Measurements from ENCODE around the gene NR3C1. TPM values are rescaled to one million over a fixed set of nuclear protein-coding genes. Genes with fewer than 3 reads are reported as not detected.

NR3C1 gene
- total RNA-seq, 1 donor from 2014 or later = 46.7 TPM

DNA sequence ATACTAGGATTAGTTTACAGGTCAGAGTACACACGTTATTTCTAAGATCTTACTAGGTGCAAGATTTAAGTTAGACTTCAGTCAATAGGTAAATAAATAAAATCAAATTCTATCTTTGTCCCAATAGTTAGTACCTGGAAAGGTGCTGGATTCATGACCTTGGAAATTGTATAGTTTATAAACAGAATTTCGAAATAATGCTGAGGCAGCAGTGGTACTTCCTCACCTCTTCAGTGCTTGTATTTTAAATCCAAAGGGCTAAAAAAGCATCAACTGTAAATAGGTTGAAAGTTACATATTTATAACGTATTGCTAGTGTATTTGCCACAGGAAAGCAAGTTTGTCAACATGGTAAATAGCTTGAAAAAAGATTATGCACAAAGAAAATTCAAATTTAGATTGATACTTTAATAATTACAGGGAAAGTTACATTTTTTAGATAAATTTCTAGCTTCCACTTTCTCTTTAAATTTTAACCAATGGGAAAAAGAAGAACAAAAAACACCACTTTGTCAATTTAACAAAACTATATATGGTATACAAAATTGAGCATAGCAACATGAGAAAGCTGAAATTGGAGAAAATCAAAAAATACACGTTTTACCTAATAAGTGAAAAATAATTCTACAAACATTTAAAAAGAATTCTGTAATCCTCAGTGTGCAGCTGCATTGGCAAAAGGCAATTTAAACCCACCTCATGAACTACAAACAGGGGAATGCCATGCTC is 46.5 kb downstream of the NR3C1 start:
- no peaks in the 10 kb centered on the region for H3K36me3 ChIP-seq
- intact Hi-C loops (cut with DNase I) = no loop called here
- peaks cover 53% of the 10 kb centered on the region for H3K4me1 ChIP-seq
- no peak overlapping the region for H3K4me3 ChIP-seq
- no peak overlapping the region for H3K27ac ChIP-seq
- no peak for DNase-seq (ENCODE audit: extremely low spot score in 2 of 2)
- H3K27me3 ChIP-seq = no peaks in the 10 kb centered on the region
- TF ChIP-seq POLR2A (IDR thresholded peaks at IDR 0.05) (no peak), POLR2AphosphoS5 (IDR thresholded peaks at IDR 0.05; ENCODE audit: insufficient read depth in 1 of 2, low read depth in 1 of 2) (no peak)
- TF ChIP-seq, protein P1, sequence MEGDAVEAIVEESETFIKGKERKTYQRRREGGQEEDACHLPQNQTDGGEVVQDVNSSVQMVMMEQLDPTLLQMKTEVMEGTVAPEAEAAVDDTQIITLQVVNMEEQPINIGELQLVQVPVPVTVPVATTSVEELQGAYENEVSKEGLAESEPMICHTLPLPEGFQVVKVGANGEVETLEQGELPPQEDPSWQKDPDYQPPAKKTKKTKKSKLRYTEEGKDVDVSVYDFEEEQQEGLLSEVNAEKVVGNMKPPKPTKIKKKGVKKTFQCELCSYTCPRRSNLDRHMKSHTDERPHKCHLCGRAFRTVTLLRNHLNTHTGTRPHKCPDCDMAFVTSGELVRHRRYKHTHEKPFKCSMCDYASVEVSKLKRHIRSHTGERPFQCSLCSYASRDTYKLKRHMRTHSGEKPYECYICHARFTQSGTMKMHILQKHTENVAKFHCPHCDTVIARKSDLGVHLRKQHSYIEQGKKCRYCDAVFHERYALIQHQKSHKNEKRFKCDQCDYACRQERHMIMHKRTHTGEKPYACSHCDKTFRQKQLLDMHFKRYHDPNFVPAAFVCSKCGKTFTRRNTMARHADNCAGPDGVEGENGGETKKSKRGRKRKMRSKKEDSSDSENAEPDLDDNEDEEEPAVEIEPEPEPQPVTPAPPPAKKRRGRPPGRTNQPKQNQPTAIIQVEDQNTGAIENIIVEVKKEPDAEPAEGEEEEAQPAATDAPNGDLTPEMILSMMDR (IDR thresholded peaks at IDR 0.05) = no peak
- no peaks in the 10 kb centered on the region for H3K9me3 ChIP-seq

DNA sequence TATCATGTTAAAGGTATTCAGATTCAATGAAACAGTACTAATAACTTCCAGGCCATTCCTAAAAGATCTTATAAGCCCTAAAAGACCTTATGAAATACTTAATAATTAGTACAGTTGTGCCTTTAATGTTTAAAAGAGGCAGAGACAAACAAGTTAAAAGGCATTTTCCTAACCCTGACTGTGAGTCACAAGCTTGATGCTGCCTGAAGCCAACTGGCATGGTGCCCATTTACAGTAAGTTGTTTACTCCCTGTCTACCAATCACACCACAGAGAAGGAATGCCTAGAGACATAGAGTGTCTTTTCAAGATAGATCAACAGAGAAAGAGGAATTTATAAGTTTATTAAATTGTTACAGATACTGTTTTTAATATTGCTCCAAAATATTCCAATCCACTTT is 47.8 kb downstream of the NR3C1 start:
- no peaks in the 10 kb centered on the region for H3K27me3 ChIP-seq
- H3K4me3 ChIP-seq = no peak overlapping the region
- DNase-seq (ENCODE audit: extremely low spot score in 2 of 2) = no peak
- TF ChIP-seq POLR2AphosphoS5 (IDR thresholded peaks at IDR 0.05; ENCODE audit: insufficient read depth in 1 of 2, low read depth in 1 of 2) (peak in 1 of 2 donors; percentile 90), POLR2A (IDR thresholded peaks at IDR 0.05) (no peak)
- TF ChIP-seq, protein P1 (IDR thresholded peaks at IDR 0.05) = no peak
- H3K4me1 ChIP-seq = peaks cover 50% of the 10 kb centered on the region
- no peak overlapping the region for H3K27ac ChIP-seq
- intact Hi-C loops (cut with DNase I) = no loop called here
- H3K9me3 ChIP-seq = no peaks in the 10 kb centered on the region
- no peaks in the 10 kb centered on the region for H3K36me3 ChIP-seq

DNA sequence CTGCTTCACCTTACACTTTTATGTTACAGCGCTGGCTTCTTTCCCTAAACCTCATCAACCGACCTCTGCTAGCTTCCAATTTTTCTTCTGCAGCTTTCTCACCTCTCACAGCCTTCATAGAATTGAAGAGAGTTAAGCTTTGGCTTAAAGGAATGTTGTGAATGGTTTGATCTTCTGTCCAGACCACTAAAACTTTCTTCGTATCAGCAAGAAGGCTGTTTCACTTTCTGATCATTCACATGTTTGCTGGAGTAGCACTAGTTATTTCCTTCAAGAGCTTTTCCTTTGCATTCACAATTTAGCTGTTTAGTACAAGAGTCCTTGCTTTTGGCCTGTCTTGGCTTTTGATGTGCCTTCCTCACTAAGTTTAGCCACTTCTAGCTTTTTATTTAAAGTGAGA is 49.5 kb downstream of the NR3C1 start:
- Histone ChIP-seq H3K27me3 (no peaks in the 10 kb centered on the region), H3K36me3 (no peaks in the 10 kb centered on the region), H3K4me1 (peaks cover 63% of the 10 kb centered on the region), H3K4me3 (no peak overlapping the region), H3K27ac (no peak overlapping the region), H3K9me3 (no peaks in the 10 kb centered on the region)
- intact Hi-C loops (cut with DNase I) = no loop called here
- TF ChIP-seq POLR2AphosphoS5 (IDR thresholded peaks at IDR 0.05; ENCODE audit: insufficient read depth in 1 of 2, low read depth in 1 of 2) = no peak
- no peak for TF ChIP-seq POLR2A (IDR thresholded peaks at IDR 0.05)
- TF ChIP-seq, protein P1 (IDR thresholded peaks at IDR 0.05) = no peak
- no peak for DNase-seq (ENCODE audit: extremely low spot score in 2 of 2)

DNA sequence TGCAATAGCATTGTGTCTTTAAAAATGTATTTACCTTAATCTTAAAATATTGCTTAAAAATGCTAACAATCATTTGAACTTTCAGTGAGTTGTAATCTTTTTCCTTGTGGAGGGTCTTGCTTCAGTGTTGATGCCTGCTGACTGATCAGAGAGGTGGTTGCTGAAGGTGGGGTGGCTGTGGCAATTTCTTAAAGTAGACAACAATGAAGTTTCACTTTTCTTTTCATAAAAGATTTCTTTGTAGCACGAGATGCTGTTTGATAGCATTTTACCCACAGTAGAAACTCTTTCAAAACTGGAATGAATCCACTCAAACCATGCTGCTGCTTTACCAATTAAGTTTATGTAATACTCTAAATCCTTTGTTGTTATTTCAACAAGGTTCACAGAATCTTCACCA is 50.8 kb downstream of the NR3C1 start:
- Histone ChIP-seq H3K27ac (no peak overlapping the region), H3K4me3 (no peak overlapping the region), H3K36me3 (no peaks in the 10 kb centered on the region), H3K9me3 (no peaks in the 10 kb centered on the region), H3K27me3 (no peaks in the 10 kb centered on the region), H3K4me1 (peaks cover 67% of the 10 kb centered on the region)
- no peak for TF ChIP-seq POLR2A (IDR thresholded peaks at IDR 0.05)
- TF ChIP-seq, protein P1 (IDR thresholded peaks at IDR 0.05) = no peak
- TF ChIP-seq POLR2AphosphoS5 (IDR thresholded peaks at IDR 0.05; ENCODE audit: insufficient read depth in 1 of 2, low read depth in 1 of 2) = no peak
- DNase-seq (ENCODE audit: extremely low spot score in 2 of 2) = no peak
- intact Hi-C loops (cut with DNase I) = no loop called here
